Neural crest cell (in vitro differentiated cells): ENCODE data around the gene ERF. TPM values are rescaled to one million over a fixed set of nuclear protein-coding genes. Genes with fewer than 3 reads are reported as not detected.
A peak's percentile ranks its signal among the peaks of the same experiment; 100 is the strongest.

ENCODE experiments used
- DNase-seq: peaks from one replicate; pipeline ENCODE4 v3.0.0; 2021; ENCODE audit warnings: low read depth, mixed read lengths, low spot score
- H3K27ac Mint-ChIP-seq: one replicate; pipeline ENCODE4 v1.8.0; 2021; ENCODE audit warnings: mild to moderate bottlenecking, mixed read lengths; ENCODE audit not compliant: unreplicated experiment
- H3K27me3 Mint-ChIP-seq: 2 replicates; pipeline ENCODE4 v1.8.0; 2021; ENCODE audit warnings: low read depth, mild to moderate bottlenecking, mixed read lengths
- H3K36me3 Mint-ChIP-seq: 2 replicates; pipeline ENCODE4 v1.8.0; 2021; ENCODE audit warnings: low read depth, mild to moderate bottlenecking, mixed read lengths
- H3K4me1 Mint-ChIP-seq: 2 replicates; pipeline ENCODE4 v1.8.0; 2021; ENCODE audit warnings: mixed read lengths
- H3K4me3 Mint-ChIP-seq: one replicate; pipeline ENCODE4 v1.8.0; 2021; ENCODE audit warnings: mild to moderate bottlenecking, mixed read lengths
- H3K9me3 Mint-ChIP-seq: 2 replicates; pipeline ENCODE4 v1.8.0; 2021; ENCODE audit warnings: mixed read lengths
- CTCF ChIP-seq: fragments of 200-600 bp; sonication (generic); conservative IDR thresholded peaks from 2 replicates; pipeline ENCODE4 v1.5.0; 2021; ENCODE audit warnings: antibody characterized with exemption, mild to moderate bottlenecking
- total RNA-seq: library from RNA; stranded (reverse); gene quantifications from 2 replicates; pipeline ENCODE4 v1.2.1, GENCODE V29; 2021

The ERF gene
- total RNA-seq, 1 donor from 2014 or later: 102 TPM

DNA sequence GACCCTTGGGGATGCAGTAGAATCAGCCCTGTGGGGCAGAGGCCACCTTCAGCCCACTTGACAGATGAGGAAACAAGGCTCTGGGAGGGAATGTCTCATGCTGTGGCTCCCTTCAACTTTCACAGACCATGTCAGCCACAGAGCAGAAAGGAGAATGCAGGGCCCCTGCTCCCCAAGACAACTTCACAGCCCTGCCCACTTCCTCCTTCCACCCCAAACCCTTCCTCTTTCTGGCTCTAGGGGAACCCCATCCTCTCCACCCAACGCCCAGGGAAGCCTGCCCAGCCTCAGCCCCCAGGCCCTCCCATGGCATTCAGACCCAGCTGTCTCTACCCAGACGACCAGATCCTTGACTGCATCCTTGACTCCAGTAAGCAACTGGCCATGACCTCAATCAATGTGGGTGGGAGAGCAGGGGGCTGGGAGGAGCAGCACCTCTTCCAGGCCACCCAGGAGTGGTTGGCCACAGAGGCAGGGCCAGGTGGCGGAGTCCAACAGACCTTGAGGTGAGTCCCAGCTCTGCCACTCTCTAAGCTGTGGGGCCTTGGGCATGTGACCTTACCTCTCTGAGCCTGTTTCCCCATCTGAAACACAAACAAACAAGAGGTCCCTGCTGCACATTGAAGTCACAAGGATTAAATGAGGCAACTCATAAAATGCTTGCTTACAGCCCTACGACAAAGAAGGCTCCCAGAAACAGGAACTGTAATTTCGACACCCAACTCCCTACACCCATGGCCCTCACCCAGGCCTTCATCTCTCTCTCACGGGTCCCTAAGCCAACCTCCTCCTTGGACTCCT is 53.2 kb downstream of the ERF start:
- Mint-ChIP-seq H3K27me3 (no peaks in the 10 kb centered on the region), H3K4me3 (no peak overlapping the region), H3K27ac (peak overlapping the region; percentile 5), H3K4me1 (no peaks in the 10 kb centered on the region), H3K9me3 (no peaks in the 10 kb centered on the region), H3K36me3 (peaks cover 3% of the 10 kb centered on the region)
- TF ChIP-seq CTCF: no peak
- DNase-seq: no peak

DNA sequence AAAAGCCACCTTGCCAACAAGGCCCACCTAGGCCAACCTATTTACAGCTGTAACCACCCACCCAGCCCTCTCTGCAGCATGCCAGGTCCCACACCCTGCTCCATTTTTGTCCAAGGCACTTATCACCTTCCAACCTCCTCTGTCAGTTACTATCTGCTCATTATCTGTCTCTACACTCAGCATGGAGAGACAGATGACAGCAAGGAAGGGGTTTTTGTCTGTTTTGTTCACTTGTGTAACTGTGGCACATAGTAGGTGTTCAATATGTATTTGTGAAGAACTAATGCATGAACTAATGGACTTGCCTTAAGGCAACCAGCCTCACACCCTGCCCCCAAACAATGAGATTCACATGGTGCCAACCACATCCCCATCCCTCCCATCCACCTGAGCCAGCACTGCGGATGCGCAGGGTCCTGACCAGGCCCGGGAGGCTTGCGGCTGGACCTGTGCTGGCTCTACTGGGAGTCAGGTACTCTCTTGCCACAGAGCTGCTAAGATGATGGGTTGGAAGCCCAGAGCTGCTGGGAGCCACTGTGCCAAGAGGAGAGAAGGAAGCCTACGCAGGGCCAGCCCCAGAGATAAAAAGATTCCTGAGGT is 54.7 kb downstream of the ERF start:
- no peak for TF ChIP-seq CTCF
- Mint-ChIP-seq H3K36me3 (peaks cover 3% of the 10 kb centered on the region), H3K4me1 (no peaks in the 10 kb centered on the region), H3K9me3 (no peaks in the 10 kb centered on the region), H3K27ac (no peak overlapping the region), H3K27me3 (peaks cover 3% of the 10 kb centered on the region), H3K4me3 (no peak overlapping the region)
- DNase-seq: no peak

DNA sequence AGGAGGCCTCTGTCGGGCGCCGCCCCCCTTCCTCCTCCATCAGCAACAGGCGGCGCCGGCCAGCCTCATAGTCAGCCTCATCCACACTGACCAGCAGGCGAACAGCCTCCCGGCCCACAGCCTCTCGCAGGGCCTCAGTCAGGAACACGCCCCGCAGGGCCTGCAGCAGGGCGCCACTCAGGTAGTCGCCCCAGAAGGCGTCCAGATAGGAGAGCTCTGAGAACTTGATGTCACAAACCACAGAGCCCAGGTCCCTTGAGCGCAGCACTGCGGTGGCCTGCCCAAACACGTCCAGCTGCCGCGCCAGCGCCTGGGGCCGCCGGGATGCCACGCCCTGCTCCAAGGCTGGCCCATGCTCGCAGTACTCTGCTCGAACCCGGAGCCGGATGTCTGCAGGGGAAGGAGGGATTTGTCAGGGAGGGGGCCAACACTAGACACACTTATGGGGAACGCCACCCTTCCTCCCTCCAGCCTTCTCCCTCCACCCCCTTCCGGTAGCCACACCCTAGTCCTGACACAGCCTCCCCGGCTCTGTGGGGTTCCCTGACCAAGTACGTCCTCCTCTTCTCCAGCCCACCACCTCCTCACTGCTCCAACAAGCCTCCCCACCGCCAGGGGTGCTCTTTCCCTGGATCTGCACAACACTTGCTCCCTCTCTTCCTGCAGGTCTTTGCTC is 55.4 kb downstream of the ERF start:
- no peak overlapping the region for H3K4me3 Mint-ChIP-seq
- no peak for DNase-seq
- no peaks in the 10 kb centered on the region for H3K36me3 Mint-ChIP-seq
- no peak overlapping the region for H3K27ac Mint-ChIP-seq
- no peak for TF ChIP-seq CTCF
- no peaks in the 10 kb centered on the region for H3K9me3 Mint-ChIP-seq
- no peaks in the 10 kb centered on the region for H3K4me1 Mint-ChIP-seq
- H3K27me3 Mint-ChIP-seq: peaks cover 3% of the 10 kb centered on the region

DNA sequence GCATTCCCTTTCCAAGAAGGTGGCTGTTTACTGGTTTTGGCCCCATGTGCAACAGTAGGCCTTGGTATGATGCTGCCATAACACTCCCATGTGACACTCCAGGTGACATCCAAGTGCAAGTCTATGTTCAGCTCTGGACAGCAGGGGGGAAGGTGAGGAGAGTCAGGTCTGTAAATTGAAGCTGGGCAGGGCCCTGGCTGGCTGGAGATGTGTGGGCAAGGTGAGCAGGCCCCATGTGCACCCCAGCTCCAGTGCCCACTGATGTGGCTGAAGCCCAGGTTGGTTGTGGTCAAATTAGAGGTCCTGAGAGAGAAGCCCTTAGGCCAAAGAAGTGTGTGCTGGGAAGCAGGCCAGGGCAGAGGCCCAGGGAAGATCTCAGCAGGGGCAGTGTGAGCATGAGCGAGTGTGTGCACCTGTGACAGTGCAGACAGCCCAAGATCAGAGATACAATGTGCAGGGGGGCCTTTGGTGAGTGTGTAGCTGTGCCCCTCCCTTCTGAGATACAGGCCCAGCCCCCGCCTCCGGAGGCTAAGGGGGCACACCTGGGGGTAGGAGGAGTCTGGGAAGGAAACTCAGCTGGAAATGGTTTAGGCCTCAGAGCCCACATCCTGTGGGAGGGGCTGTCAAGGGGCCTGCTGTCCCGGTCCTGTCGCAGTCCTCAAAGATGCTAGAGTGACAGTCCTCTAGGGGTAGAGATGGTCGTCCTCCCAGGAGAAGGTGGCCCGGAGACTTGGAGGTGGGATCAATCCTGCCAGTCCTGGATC is 56.1 kb downstream of the ERF start:
- H3K4me1 Mint-ChIP-seq: no peaks in the 10 kb centered on the region
- DNase-seq: no peak
- no peak overlapping the region for H3K4me3 Mint-ChIP-seq
- no peak for TF ChIP-seq CTCF
- no peaks in the 10 kb centered on the region for H3K36me3 Mint-ChIP-seq
- peaks cover 6% of the 10 kb centered on the region for H3K27me3 Mint-ChIP-seq
- H3K27ac Mint-ChIP-seq: no peak overlapping the region
- H3K9me3 Mint-ChIP-seq: no peaks in the 10 kb centered on the region

Other genes with a start within 250 kb of the ERF start
- gene GRIK5, start 184.9 kb downstream of the ERF start, total RNA-seq: 3.7 and 3.8 TPM in 2 replicates
- 25.6 and 26.0 TPM in 2 replicates for gene ZNF574, start 179.0 kb downstream of the ERF start, total RNA-seq
- 2.3 and 2.5 TPM in 2 replicates for gene POU2F2, start 122.7 kb downstream of the ERF start, total RNA-seq
- 20.6 and 21.5 TPM in 2 replicates for gene DEDD2, start 37.5 kb downstream of the ERF start, total RNA-seq
- 18.4 and 24.2 TPM in 2 replicates for gene ZNF526, start 34.8 kb downstream of the ERF start, total RNA-seq
- 66.1 and 68.0 TPM in 2 replicates for gene GSK3A, start 12.5 kb downstream of the ERF start, total RNA-seq
- gene CIC, start 14.1 kb upstream of the ERF start, total RNA-seq: 91.6 and 93.4 TPM in 2 replicates
- gene PRR19, start 47.0 kb upstream of the ERF start, total RNA-seq: 2.2 and 2.8 TPM in 2 replicates
- 166 and 173 TPM in 2 replicates for gene PAFAH1B3, start 47.5 kb upstream of the ERF start, total RNA-seq
- 18.4 and 19.4 TPM in 2 replicates for gene TMEM145, start 58.2 kb upstream of the ERF start, total RNA-seq
- 38.0 and 39.2 TPM in 2 replicates for gene MEGF8, start 70.5 kb upstream of the ERF start, total RNA-seq
- 2.2 and 3.6 TPM in 2 replicates for gene CNFN, start 135.2 kb upstream of the ERF start, total RNA-seq
- gene LIPE, start 172.3 kb upstream of the ERF start, total RNA-seq: 24.5 and 29.1 TPM in 2 replicates
- gene CXCL17, start 187.8 kb upstream of the ERF start, total RNA-seq: not detected in 2 replicates